Keratinocyte (primary cell): ENCODE data around the gene NCKAP5.

Experiments used
- EZH2 ChIP-seq: IDR thresholded peaks from one replicate; pipeline ENCODE4 v1.6.1; 2012; ENCODE audit warnings: inconsistent platforms, mild to moderate bottlenecking, low read length, moderate library complexity
- TF ChIP-seq, protein P1 (sequence below), 3 experiments: IDR thresholded peaks in 1 of 3; conservative IDR thresholded peaks in 1 of 3; optimal IDR thresholded peaks in 1 of 3; 2 replicates in 2 of 3; 3 replicates in 1 of 3; pipeline versions ENCODE3 to v1.5.1; 2011; ENCODE audit warnings: low read length in 3 of 3, mild to moderate bottlenecking in 3 of 3, moderate library complexity in 2 of 3, control low read depth in 1 of 3, inconsistent platforms in 1 of 3; ENCODE audit not compliant: insufficient read depth in 2 of 3; ENCODE audit errors: extremely low read depth in 1 of 3

DNA sequence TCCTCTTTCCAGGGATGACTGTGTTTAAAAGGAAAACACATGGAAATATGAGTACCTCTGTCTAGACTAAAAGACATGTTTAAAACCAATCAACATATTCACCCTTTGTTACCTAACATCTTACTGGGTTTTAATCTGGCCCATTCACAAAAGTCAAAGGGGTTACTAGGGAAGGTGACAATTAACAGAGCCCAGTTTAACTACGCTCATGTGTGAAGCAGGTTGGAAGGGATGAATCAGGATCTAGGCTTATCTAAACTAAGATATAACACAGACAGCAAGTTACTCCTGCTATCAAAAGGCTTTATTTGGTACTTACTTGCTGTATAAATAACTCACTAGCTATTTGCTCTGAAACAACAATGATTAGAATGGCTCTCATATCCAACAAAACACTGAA is 337.0 kb downstream of the NCKAP5 start:
- TF ChIP-seq, protein P1, sequence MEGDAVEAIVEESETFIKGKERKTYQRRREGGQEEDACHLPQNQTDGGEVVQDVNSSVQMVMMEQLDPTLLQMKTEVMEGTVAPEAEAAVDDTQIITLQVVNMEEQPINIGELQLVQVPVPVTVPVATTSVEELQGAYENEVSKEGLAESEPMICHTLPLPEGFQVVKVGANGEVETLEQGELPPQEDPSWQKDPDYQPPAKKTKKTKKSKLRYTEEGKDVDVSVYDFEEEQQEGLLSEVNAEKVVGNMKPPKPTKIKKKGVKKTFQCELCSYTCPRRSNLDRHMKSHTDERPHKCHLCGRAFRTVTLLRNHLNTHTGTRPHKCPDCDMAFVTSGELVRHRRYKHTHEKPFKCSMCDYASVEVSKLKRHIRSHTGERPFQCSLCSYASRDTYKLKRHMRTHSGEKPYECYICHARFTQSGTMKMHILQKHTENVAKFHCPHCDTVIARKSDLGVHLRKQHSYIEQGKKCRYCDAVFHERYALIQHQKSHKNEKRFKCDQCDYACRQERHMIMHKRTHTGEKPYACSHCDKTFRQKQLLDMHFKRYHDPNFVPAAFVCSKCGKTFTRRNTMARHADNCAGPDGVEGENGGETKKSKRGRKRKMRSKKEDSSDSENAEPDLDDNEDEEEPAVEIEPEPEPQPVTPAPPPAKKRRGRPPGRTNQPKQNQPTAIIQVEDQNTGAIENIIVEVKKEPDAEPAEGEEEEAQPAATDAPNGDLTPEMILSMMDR (optimal IDR thresholded peaks at IDR 0.05 in 1 of 3, IDR thresholded peaks at IDR 0.05 in 1 of 3, conservative IDR thresholded peaks at IDR 0.05 in 1 of 3; ENCODE audit: extremely low read depth in 1 of 3, insufficient read depth in 2 of 3, low read length in 3 of 3), result no peak
- no peak for TF ChIP-seq EZH2
